ENCODE measurements around the gene FARSA.
"Not testable (repeated sequence)": the region's sequence is repeated elsewhere in the genome, so short reads cannot be mapped to it uniquely, and the experiment has no call there.

Gene FARSA

GRCh38 chr19:12933287-12934072 lies at the start of gene FARSA:
FARSA (minus strand) TSS chr19:12933711; CDS start chr19:12933696, 15 bp downstream.
- DNase-seq (ENCODE audit: extremely low read depth in 1 of 2, low read depth in 1 of 2): peak; percentile 80 to 90

GRCh38 chr19:12983091-12983490 lies 49.6 kb upstream of the FARSA start:
- no peak for DNase-seq (ENCODE audit: extremely low read depth in 1 of 2, low read depth in 1 of 2)

GRCh38 chr19:12982648-12983047 lies 49.1 kb upstream of the FARSA start:
- DNase-seq (ENCODE audit: extremely low read depth in 1 of 2, low read depth in 1 of 2): no peak

GRCh38 chr19:12979974-12980373 lies 46.5 kb upstream of the FARSA start:
- DNase-seq (ENCODE audit: extremely low read depth in 1 of 2, low read depth in 1 of 2): no peak

- not testable (repeated sequence) for DNase-seq (ENCODE audit: extremely low read depth in 1 of 2, low read depth in 1 of 2)
Observed at GRCh38 chr19:12976109-12976508, 42.6 kb upstream of the FARSA start.

- DNase-seq (ENCODE audit: extremely low read depth in 1 of 2, low read depth in 1 of 2): no peak
Observed at GRCh38 chr19:12975221-12975741, 41.8 kb upstream of the FARSA start.

- no peak for DNase-seq (ENCODE audit: extremely low read depth in 1 of 2, low read depth in 1 of 2)
Observed at GRCh38 chr19:12974301-12975220, 41.0 kb upstream of the FARSA start.

- no peak for DNase-seq (ENCODE audit: extremely low read depth in 1 of 2, low read depth in 1 of 2)
Observed at GRCh38 chr19:12973236-12973635, 39.7 kb upstream of the FARSA start.

- no peak for DNase-seq (ENCODE audit: extremely low read depth in 1 of 2, low read depth in 1 of 2)
Observed at GRCh38 chr19:12970070-12970820, 36.7 kb upstream of the FARSA start.

GRCh38 chr19:12969292-12969988 lies 35.9 kb upstream of the FARSA start, which contains the start of gene DAND5:
DAND5 (plus strand) TSS chr19:12969576; CDS start chr19:12969661, 85 bp downstream.
- no peak for DNase-seq (ENCODE audit: extremely low read depth in 1 of 2, low read depth in 1 of 2)

- no peak for DNase-seq (ENCODE audit: extremely low read depth in 1 of 2, low read depth in 1 of 2)
Observed at GRCh38 chr19:12967907-12968306, 34.4 kb upstream of the FARSA start.

GRCh38 chr19:12965812-12966135 lies 32.3 kb upstream of the FARSA start:
- no peak for DNase-seq (ENCODE audit: extremely low read depth in 1 of 2, low read depth in 1 of 2)

- peak; percentile 67 to 72 for DNase-seq (ENCODE audit: extremely low read depth in 1 of 2, low read depth in 1 of 2)
Observed at GRCh38 chr19:12965017-12965811, 31.7 kb upstream of the FARSA start.

- no peak for DNase-seq (ENCODE audit: extremely low read depth in 1 of 2, low read depth in 1 of 2)
Observed at GRCh38 chr19:12959481-12959880, 26.0 kb upstream of the FARSA start.

GRCh38 chr19:12957389-12957952 lies 24.0 kb upstream of the FARSA start:
- not testable (repeated sequence) for DNase-seq (ENCODE audit: extremely low read depth in 1 of 2, low read depth in 1 of 2)

- DNase-seq (ENCODE audit: extremely low read depth in 1 of 2, low read depth in 1 of 2): peak; percentile 68 to 72
Observed at GRCh38 chr19:12956446-12957388, 23.2 kb upstream of the FARSA start, which contains the start of gene GADD45GIP1. GADD45GIP1 (minus strand) TSS chr19:12957223; CDS start chr19:12957212, 11 bp downstream.

- DNase-seq (ENCODE audit: extremely low read depth in 1 of 2, low read depth in 1 of 2): no peak
Observed at GRCh38 chr19:12955996-12956395, 22.5 kb upstream of the FARSA start.

- DNase-seq (ENCODE audit: extremely low read depth in 1 of 2, low read depth in 1 of 2): not testable (repeated sequence)
Observed at GRCh38 chr19:12955575-12955974, 22.1 kb upstream of the FARSA start.

Data from stimulated activated CD8-positive, alpha-beta memory T cell treated with anti-CD3 and anti-CD28 coated beads, Interleukin-7, amount 100 ng/mL, for 48 hours (primary cell).